ENCODE results near the gene CRB2. TPM values are rescaled to one million over a fixed set of nuclear protein-coding genes. Genes with fewer than 3 reads are reported as not detected.
A peak's percentile ranks its signal among the peaks of the same experiment; 100 is the strongest.

The CRB2 gene
- total and polyA plus RNA-seq, 4 donors, result 8.6 to 35.7 (median 13.9) TPM

GRCh38 chr9:123417289-123418051 is 61.5 kb downstream of the CRB2 start:
- Histone ChIP-seq H3K9me3 (ENCODE audit: control insufficient read depth, insufficient read depth, low read length) (no peaks in the 10 kb centered on the region), H3K27me3 (ENCODE audit: control insufficient read depth, insufficient read depth, low read length) (no peaks in the 10 kb centered on the region), H3K27ac (ENCODE audit: low read depth, low read length) (no peak overlapping the region), H3K4me1 (ENCODE audit: control insufficient read depth, insufficient read depth, low read length) (peaks cover 15% of the 10 kb centered on the region), H3K4me3 (ENCODE audit: low read depth, low read length) (no peak overlapping the region), H3K36me3 (ENCODE audit: control insufficient read depth, insufficient read depth, low read length) (peaks cover 36% of the 10 kb centered on the region)
- DNase-seq (ENCODE audit: low read depth in 4 of 6, low spot score in 6 of 6), result no peak
- WGBS (ENCODE audit: insufficient coverage), result 100% methylated on average over 2 of the region's 5 CpGs

GRCh38 chr9:123418052-123418430 is 62.0 kb downstream of the CRB2 start:
- Histone ChIP-seq H3K27ac (ENCODE audit: low read depth, low read length) (no peak overlapping the region), H3K4me3 (ENCODE audit: low read depth, low read length) (no peak overlapping the region), H3K9me3 (ENCODE audit: control insufficient read depth, insufficient read depth, low read length) (no peaks in the 10 kb centered on the region), H3K4me1 (ENCODE audit: control insufficient read depth, insufficient read depth, low read length) (peaks cover 19% of the 10 kb centered on the region), H3K36me3 (ENCODE audit: control insufficient read depth, insufficient read depth, low read length) (peaks cover 39% of the 10 kb centered on the region), H3K27me3 (ENCODE audit: control insufficient read depth, insufficient read depth, low read length) (no peaks in the 10 kb centered on the region)
- no peak for DNase-seq (ENCODE audit: low read depth in 4 of 6, low spot score in 6 of 6)
- 100% methylated on average over 3 of the region's 5 CpGs for WGBS (ENCODE audit: insufficient coverage)

- peaks cover 20% of the 10 kb centered on the region for H3K4me1 ChIP-seq (ENCODE audit: control insufficient read depth, insufficient read depth, low read length)
Measured at GRCh38 chr9:123418506-123418905, 62.5 kb downstream of the CRB2 start.

GRCh38 chr9:123419091-123419490 is 63.1 kb downstream of the CRB2 start:
- WGBS (ENCODE audit: insufficient coverage), result 90% methylated on average over 4 of the region's 4 CpGs
- H3K4me1 ChIP-seq (ENCODE audit: control insufficient read depth, insufficient read depth, low read length), result peaks cover 15% of the 10 kb centered on the region
- H3K27ac ChIP-seq (ENCODE audit: low read depth, low read length), result no peak overlapping the region

More at GRCh38 chr9:123418506-123418905, 62.5 kb downstream of the CRB2 start:
- Histone ChIP-seq H3K27ac (ENCODE audit: low read depth, low read length) (no peak overlapping the region), H3K4me3 (ENCODE audit: low read depth, low read length) (no peak overlapping the region), H3K9me3 (ENCODE audit: control insufficient read depth, insufficient read depth, low read length) (no peaks in the 10 kb centered on the region), H3K36me3 (ENCODE audit: control insufficient read depth, insufficient read depth, low read length) (peaks cover 39% of the 10 kb centered on the region), H3K27me3 (ENCODE audit: control insufficient read depth, insufficient read depth, low read length) (no peaks in the 10 kb centered on the region)
- 97% methylated on average over 10 of the region's 10 CpGs for WGBS (ENCODE audit: insufficient coverage)
- DNase-seq (ENCODE audit: low read depth in 4 of 6, low spot score in 6 of 6), result no peak

GRCh38 chr9:123419721-123420591 is 64.0 kb downstream of the CRB2 start:
- Histone ChIP-seq H3K27me3 (ENCODE audit: control insufficient read depth, insufficient read depth, low read length) (no peaks in the 10 kb centered on the region), H3K4me1 (ENCODE audit: control insufficient read depth, insufficient read depth, low read length) (peaks cover 18% of the 10 kb centered on the region), H3K27ac (ENCODE audit: low read depth, low read length) (no peak overlapping the region), H3K4me3 (ENCODE audit: low read depth, low read length) (no peak overlapping the region), H3K9me3 (ENCODE audit: control insufficient read depth, insufficient read depth, low read length) (no peaks in the 10 kb centered on the region), H3K36me3 (ENCODE audit: control insufficient read depth, insufficient read depth, low read length) (peaks cover 39% of the 10 kb centered on the region)
- DNase-seq (ENCODE audit: low read depth in 4 of 6, low spot score in 6 of 6), result no peak
- WGBS (ENCODE audit: insufficient coverage), result 72% methylated on average over 31 of the region's 31 CpGs

More at GRCh38 chr9:123419091-123419490, 63.1 kb downstream of the CRB2 start:
- peaks cover 39% of the 10 kb centered on the region for H3K36me3 ChIP-seq (ENCODE audit: control insufficient read depth, insufficient read depth, low read length)
- no peak for DNase-seq (ENCODE audit: low read depth in 4 of 6, low spot score in 6 of 6)
- H3K4me3 ChIP-seq (ENCODE audit: low read depth, low read length), result no peak overlapping the region
- H3K27me3 ChIP-seq (ENCODE audit: control insufficient read depth, insufficient read depth, low read length), result no peaks in the 10 kb centered on the region
- H3K9me3 ChIP-seq (ENCODE audit: control insufficient read depth, insufficient read depth, low read length), result no peaks in the 10 kb centered on the region

- H3K4me1 ChIP-seq (ENCODE audit: control insufficient read depth, insufficient read depth, low read length), result peaks cover 25% of the 10 kb centered on the region
- H3K27me3 ChIP-seq (ENCODE audit: control insufficient read depth, insufficient read depth, low read length), result no peaks in the 10 kb centered on the region
- no peak overlapping the region for H3K27ac ChIP-seq (ENCODE audit: low read depth, low read length)
- no peaks in the 10 kb centered on the region for H3K9me3 ChIP-seq (ENCODE audit: control insufficient read depth, insufficient read depth, low read length)
- H3K4me3 ChIP-seq (ENCODE audit: low read depth, low read length), result no peak overlapping the region
- DNase-seq (ENCODE audit: low read depth in 4 of 6, low spot score in 6 of 6), result no peak
- peaks cover 35% of the 10 kb centered on the region for H3K36me3 ChIP-seq (ENCODE audit: control insufficient read depth, insufficient read depth, low read length)
- 51% methylated on average over 17 of the region's 17 CpGs for WGBS (ENCODE audit: insufficient coverage)
Measured at GRCh38 chr9:123420592-123421111, 64.7 kb downstream of the CRB2 start.

- Histone ChIP-seq H3K9me3 (ENCODE audit: control insufficient read depth, insufficient read depth, low read length) (no peaks in the 10 kb centered on the region), H3K4me1 (ENCODE audit: control insufficient read depth, insufficient read depth, low read length) (peaks cover 31% of the 10 kb centered on the region), H3K4me3 (ENCODE audit: low read depth, low read length) (no peak overlapping the region), H3K36me3 (ENCODE audit: control insufficient read depth, insufficient read depth, low read length) (peaks cover 33% of the 10 kb centered on the region), H3K27ac (ENCODE audit: low read depth, low read length) (no peak overlapping the region), H3K27me3 (ENCODE audit: control insufficient read depth, insufficient read depth, low read length) (no peaks in the 10 kb centered on the region)
- WGBS (ENCODE audit: insufficient coverage), result 87% methylated on average over 13 of the region's 13 CpGs
- DNase-seq (ENCODE audit: low read depth in 4 of 6, low spot score in 6 of 6), result no peak
Measured at GRCh38 chr9:123421186-123421585, 65.2 kb downstream of the CRB2 start.

- DNase-seq (ENCODE audit: low read depth in 4 of 6, low spot score in 6 of 6), result no peak
- Histone ChIP-seq H3K27ac (ENCODE audit: low read depth, low read length) (no peak overlapping the region), H3K4me3 (ENCODE audit: low read depth, low read length) (no peak overlapping the region), H3K36me3 (ENCODE audit: control insufficient read depth, insufficient read depth, low read length) (peaks cover 28% of the 10 kb centered on the region), H3K4me1 (ENCODE audit: control insufficient read depth, insufficient read depth, low read length) (peaks cover 37% of the 10 kb centered on the region), H3K9me3 (ENCODE audit: control insufficient read depth, insufficient read depth, low read length) (no peaks in the 10 kb centered on the region), H3K27me3 (ENCODE audit: control insufficient read depth, insufficient read depth, low read length) (no peaks in the 10 kb centered on the region)
- WGBS (ENCODE audit: insufficient coverage), result 93% methylated on average over 6 of the region's 8 CpGs
Measured at GRCh38 chr9:123421801-123422455, 65.9 kb downstream of the CRB2 start.

GRCh38 chr9:123422635-123423310 is 66.8 kb downstream of the CRB2 start:
- Histone ChIP-seq H3K27me3 (ENCODE audit: control insufficient read depth, insufficient read depth, low read length) (no peaks in the 10 kb centered on the region), H3K4me1 (ENCODE audit: control insufficient read depth, insufficient read depth, low read length) (peaks cover 38% of the 10 kb centered on the region), H3K27ac (ENCODE audit: low read depth, low read length) (no peak overlapping the region), H3K9me3 (ENCODE audit: control insufficient read depth, insufficient read depth, low read length) (no peaks in the 10 kb centered on the region), H3K4me3 (ENCODE audit: low read depth, low read length) (no peak overlapping the region), H3K36me3 (ENCODE audit: control insufficient read depth, insufficient read depth, low read length) (peaks cover 28% of the 10 kb centered on the region)
- peak in 1 of 6 donors; percentile 72 for DNase-seq (ENCODE audit: low read depth in 4 of 6, low spot score in 6 of 6)
- 69% methylated on average over 21 of the region's 21 CpGs for WGBS (ENCODE audit: insufficient coverage)

Measured in spinal cord (tissue), 10 donors.